B cell (primary cell): Measurements from ENCODE around the gene DDX10. TPM values are rescaled to one million over a fixed set of nuclear protein-coding genes. Genes with fewer than 3 reads are reported as not detected.

ENCODE experiments used
- ATAC-seq: fragments of 200-7000 bp; cut with Tn5 transposase; one replicate; pipeline ENCODE4 v1.10.0; 2021; ENCODE audit warnings: low read depth, mild to moderate bottlenecking, moderate number of reproducible peaks, moderate library complexity
- CTCF ChIA-PET: fragments of 350-600 bp; sonication (Branson Sonifier 250); formaldehyde crosslinking; loops from one replicate; lab custom pipeline; 2021; ENCODE audit warnings: antibody characterized with exemption, inconsistent platforms; lab: Charles Lee
- POLR2A ChIA-PET: fragments of 350-600 bp; sonication (Branson Sonifier 250); formaldehyde crosslinking; loops from one replicate; lab custom pipeline; 2021; ENCODE audit warnings: antibody characterized with exemption; lab: Charles Lee
- DNase-seq: peaks from one replicate; pipeline ENCODE4 v3.0.0; 2013
- H2AFZ ChIP-seq: 2 replicates; pipeline ENCODE4 v1.6.1; 2012; ENCODE audit warnings: mild to moderate bottlenecking, low read depth, low read length; ENCODE audit not compliant: insufficient read depth, poor library complexity, severe bottlenecking
- H3K27ac ChIP-seq, 2 donors: 1 replicate in 1 of 2; 2 replicates in 1 of 2; pipeline ENCODE4 v1.5.1; 2012 to 2013; ENCODE audit warnings: low read length in 2 of 2, mild to moderate bottlenecking in 2 of 2, moderate library complexity in 1 of 2
- H3K27me3 ChIP-seq, 4 experiments: fragments of 200-600 bp in 1 of 4; sonication (generic) in 1 of 4; replicated peaks in 1 of 4; 1 replicate in 2 of 4; 2 replicates in 2 of 4; pipeline versions ENCODE4 v1.6.1 to v1.7.0; 2013 to 2016; ENCODE audit warnings: low read length in 3 of 4, mild to moderate bottlenecking in 2 of 4, mixed read lengths in 1 of 4, moderate library complexity in 1 of 4; ENCODE audit not compliant: insufficient read depth in 4 of 4, control insufficient read depth in 3 of 4; ENCODE audit errors: control extremely low read depth in 1 of 4
- H3K36me3 ChIP-seq, 2 experiments: replicated peaks in 1 of 2; 1 replicate in 1 of 2; 2 replicates in 1 of 2; pipeline versions ENCODE4 v1.6.1 to v1.7.1; 2013; ENCODE audit warnings: low read length in 1 of 2; ENCODE audit not compliant: insufficient read depth in 2 of 2, control insufficient read depth in 1 of 2; ENCODE audit errors: control extremely low read depth in 1 of 2, extremely low read depth in 1 of 2
- H3K4me1 ChIP-seq, 2 donors: fragments of 200-600 bp in 1 of 2; sonication (generic) in 1 of 2; 1 replicate in 1 of 2; 2 replicates in 1 of 2; pipeline versions ENCODE4 v1.5.1 to v1.6.1; 2013 to 2017; ENCODE audit warnings: low read length in 2 of 2; ENCODE audit not compliant: control insufficient read depth in 2 of 2, insufficient read depth in 2 of 2
- H3K4me2 ChIP-seq: replicated peaks from 2 replicates; pipeline ENCODE3; 2012; ENCODE audit warnings: mild to moderate bottlenecking, low read depth, low read length; ENCODE audit not compliant: poor library complexity, severe bottlenecking
- H3K4me3 ChIP-seq, 5 experiments: fragments of 200-600 bp in 1 of 5; sonication (generic) in 1 of 5; 1 replicate in 3 of 5; 2 replicates in 2 of 5; pipeline versions ENCODE4 v1.5.1 to v1.7.0; 2011 to 2016; ENCODE audit warnings: low read length in 4 of 5, mild to moderate bottlenecking in 4 of 5, low read depth in 2 of 5, control low read depth in 1 of 5, moderate library complexity in 1 of 5; ENCODE audit not compliant: insufficient read depth in 1 of 5; ENCODE audit errors: control extremely low read depth in 1 of 5, extremely low read depth in 1 of 5
- H3K79me2 ChIP-seq: fragments of 200-600 bp; sonication (generic); one replicate; pipeline ENCODE4 v1.6.0; 2016; ENCODE audit warnings: low read length; ENCODE audit not compliant: control insufficient read depth, insufficient read depth
- H3K9ac ChIP-seq: fragments of 200-600 bp; sonication (generic); 2 replicates; pipeline ENCODE4 v1.6.1; 2017; ENCODE audit warnings: mild to moderate bottlenecking, low read length, moderate library complexity
- H3K9me3 ChIP-seq, 3 donors: one replicate each; pipeline versions ENCODE4 v1.6.1 to v1.7.1; 2013; ENCODE audit warnings: low read length in 2 of 3; ENCODE audit not compliant: control insufficient read depth in 2 of 3, insufficient read depth in 1 of 3; ENCODE audit errors: control extremely low read depth in 1 of 3
- H4K20me1 ChIP-seq: 2 replicates; pipeline ENCODE4 v1.6.0; 2012; ENCODE audit warnings: mild to moderate bottlenecking, low read length; ENCODE audit not compliant: insufficient read depth, control insufficient read depth, poor library complexity, severe bottlenecking
- H3K27ac Mint-ChIP-seq: one replicate; pipeline ENCODE4 v1.8.0; 2021; ENCODE audit warnings: mixed read lengths
- H3K27me3 Mint-ChIP-seq: one replicate; pipeline ENCODE4 v1.8.0; 2021; ENCODE audit warnings: mixed read lengths
- H3K4me1 Mint-ChIP-seq: one replicate; pipeline ENCODE4 v1.8.0; 2021; ENCODE audit warnings: mixed read lengths
- H3K4me3 Mint-ChIP-seq: one replicate; pipeline ENCODE4 v1.8.0; 2021; ENCODE audit warnings: mixed read lengths
- H3K9me3 Mint-ChIP-seq: one replicate; pipeline ENCODE4 v1.8.0; 2022; ENCODE audit warnings: mixed read lengths; ENCODE audit not compliant: insufficient read depth
- CTCF ChIP-seq: fragments of 200-600 bp; IDR thresholded peaks from one replicate; pipeline ENCODE4 v1.8.0; 2022; ENCODE audit warnings: antibody characterized with exemption, mild to moderate bottlenecking
- EZH2 ChIP-seq: IDR thresholded peaks from 2 replicates; pipeline ENCODE4 v1.6.1; 2012; ENCODE audit warnings: borderline replicate concordance, low read depth, mild to moderate bottlenecking, moderate library complexity, low read length; ENCODE audit not compliant: insufficient read depth, poor library complexity, severe bottlenecking
- WGBS: methylation state at CpG from one replicate; pipeline ENCODE4 v1.1.5; 2013; ENCODE audit warnings: missing lambda C conversion rate; ENCODE audit not compliant: insufficient coverage; 5-methylcytosine and 5-hydroxymethylcytosine counted together
- intact Hi-C: fragments of 100-400 bp; cut with micrococcal nuclease; formaldehyde crosslinking; loops from one replicate; pipeline ENCODE4 v1.10.0; 2022
- polyA plus RNA-seq: library from polyadenylated mRNA; depleted of rRNA; stranded (reverse); fragments of >200 nt; gene quantifications from 2 replicates; pipeline ENCODE4 v1.2.3, GENCODE V29; 2012
- total RNA-seq, 2 donors: library from RNA; stranded (reverse); fragments of 120-200 nt in 1 of 2; gene quantifications; 1 replicate in 1 of 2; 2 replicates in 1 of 2; pipeline versions ENCODE4 v1.2.3 to v1.2.4, GENCODE V29; 2013 to 2022

DDX10 gene
- total and polyA plus RNA-seq, 2 donors (not counting 1 experiment from before 2014, with no cell fraction given) = 15.6 to 30.6 TPM

- H3K4me1 Mint-ChIP-seq = peaks cover 43% of the 10 kb centered on the region
- Histone ChIP-seq H3K4me2 (no peak overlapping the region), H3K36me3 (peaks cover 0 to 16% of the 10 kb centered on the region in 2 experiments), H3K4me1 (peaks cover 17 to 20% of the 10 kb centered on the region in 2 donors), H3K27me3 (no peaks in the 10 kb centered on the region), H3K9me3 (no peaks in the 10 kb centered on the region), H3K4me3 (no peak overlapping the region), H4K20me1 (peaks cover 20% of the 10 kb centered on the region), H3K27ac (no peak overlapping the region), H3K9ac (no peak overlapping the region), H2AFZ (no peak overlapping the region), H3K79me2 (peaks cover 60% of the 10 kb centered on the region)
- H3K27me3 Mint-ChIP-seq = no peaks in the 10 kb centered on the region
- intact Hi-C loops = no loop called here
- DNase-seq (no peak), ATAC-seq (no peak)
- H3K9me3 Mint-ChIP-seq = no peaks in the 10 kb centered on the region
- no peak overlapping the region for H3K27ac Mint-ChIP-seq
- WGBS = 98% methylated on average over 3 of the region's 4 CpGs
- TF ChIP-seq EZH2 (no peak), CTCF (no peak)
- ChIA-PET CTCF (no interaction called here), POLR2A (no interaction called here)
- no peak overlapping the region for H3K4me3 Mint-ChIP-seq
Observed at GRCh38 chr11:108670451-108670850, 5.6 kb downstream of the DDX10 start.

GRCh38 chr11:108672113-108672512 is 7.2 kb downstream of the DDX10 start:
- peaks cover 3 to 4% of the 10 kb centered on the region in 2 donors for H3K4me1 ChIP-seq
- Mint-ChIP-seq H3K27ac (no peak overlapping the region), H3K9me3 (no peaks in the 10 kb centered on the region), H3K4me3 (no peak overlapping the region), H3K27me3 (no peaks in the 10 kb centered on the region), H3K4me1 (peaks cover 29% of the 10 kb centered on the region)
- no peak overlapping the region for H3K4me3 ChIP-seq
- POLR2A ChIA-PET = no interaction called here
- no peaks in the 10 kb centered on the region for H3K27me3 ChIP-seq
- TF ChIP-seq CTCF (no peak), EZH2 (no peak)
- CTCF ChIA-PET = interaction anchor here (0.7 kb wide), 2 partner anchors 121 to 1005 kb away, joined by 3 read pairs; no protein-coding TSS in a partner anchor
- no peaks in the 10 kb centered on the region for H3K9me3 ChIP-seq
- H3K36me3 ChIP-seq = peaks cover 0 to 30% of the 10 kb centered on the region in 2 experiments
- peaks cover 12% of the 10 kb centered on the region for H4K20me1 ChIP-seq
- H3K9ac ChIP-seq = no peak overlapping the region
- peaks cover 43% of the 10 kb centered on the region for H3K79me2 ChIP-seq
- DNase-seq = no peak
- ATAC-seq = no peak
- H3K4me2 ChIP-seq = no peak overlapping the region
- no peak overlapping the region for H2AFZ ChIP-seq
- no peak overlapping the region for H3K27ac ChIP-seq
- intact Hi-C loops = no loop called here
- 100% methylated on average over 2 of the region's 3 CpGs for WGBS
